K562 (cell line): ENCODE results near the gene ZMYND15. TPM values are rescaled to one million over a fixed set of nuclear protein-coding genes. Genes with fewer than 3 reads are reported as not detected.

ENCODE experiments used
- ATAC-seq: fragments of 200-7000 bp; cut with Tn5 transposase; 3 replicates; pipeline ENCODE4 v1.9.1; 2020; ENCODE audit warnings: moderate library complexity
- BruUV-seq: library from RNA; stranded (reverse); fragments of 400-500 nt; replicated peaks from 2 replicates; lab custom pipeline; 2021; lab: Mats Ljungman, UMichigan
- CTCF ChIA-PET: fragments of 300-600 bp; formaldehyde crosslinking; extraction: SDS; loops from one replicate; lab custom pipeline; 2021; ENCODE audit warnings: low intra/inter-chr PET ratio; lab: Yijun Ruan, JAX
- POLR2A ChIA-PET: fragments of 300-600, 350-650 bp; sonication (Branson Sonifier 250); formaldehyde crosslinking; extraction: SDS; loops from one replicate; lab custom pipeline; 2021; ENCODE audit warnings: antibody characterized with exemption, inconsistent platforms; lab: Yijun Ruan, JAX
- DNase-seq, 4 experiments: peaks; one replicate each; pipeline versions ENCODE4 v3.0.0 to v3.0.0-alpha.2; 2011 to 2018; ENCODE audit warnings: low spot score in 3 of 4, mixed read lengths in 3 of 4; ENCODE audit errors: extremely low read depth in 1 of 4
- FAIRE-seq: peaks from 2 replicates; lab custom pipeline; 2011; peaks lifted over from hg19 to GRCh38; lab: Jason Lieb, UNC
- H2AFZ ChIP-seq: 2 replicates; pipeline ENCODE4 v1.6.0; 2011; ENCODE audit warnings: low read depth, low read length, control low read depth, inconsistent platforms
- H3K27ac ChIP-seq: fragments of 200-600 bp; 3 replicates; pipeline ENCODE4 v1.8.0; 2011; ENCODE audit warnings: low read depth, mild to moderate bottlenecking, control low read depth, inconsistent platforms, low read length, moderate library complexity, mixed read lengths; ENCODE audit errors: extremely low read depth
- H3K27me3 ChIP-seq, 2 experiments: fragments of 300-600 bp in 1 of 2; 2 replicates in 1 of 2; 3 replicates in 1 of 2; pipeline versions ENCODE4 v1.6.0 to v1.8.0; 2011; ENCODE audit warnings: inconsistent platforms in 2 of 2, low read length in 2 of 2, mild to moderate bottlenecking in 1 of 2, mixed read lengths in 1 of 2, moderate library complexity in 1 of 2; ENCODE audit not compliant: control insufficient read depth in 2 of 2, insufficient read depth in 2 of 2
- H3K36me3 ChIP-seq: fragments of 300-600 bp; 3 replicates; pipeline ENCODE4 v1.8.0; 2011; ENCODE audit warnings: mild to moderate bottlenecking, low read length, inconsistent platforms; ENCODE audit not compliant: control insufficient read depth, insufficient read depth
- H3K4me1 ChIP-seq, 2 experiments: fragments of 200-600 bp in 1 of 2; replicated peaks in 1 of 2; 2 replicates in 1 of 2; 3 replicates in 1 of 2; pipeline versions ENCODE4 v1.5.1 to v1.8.0; 2011; ENCODE audit warnings: inconsistent platforms in 2 of 2, low read length in 2 of 2, mild to moderate bottlenecking in 1 of 2, mixed read lengths in 1 of 2, moderate library complexity in 1 of 2; ENCODE audit not compliant: control insufficient read depth in 2 of 2, insufficient read depth in 2 of 2
- H3K4me2 ChIP-seq: 2 replicates; pipeline ENCODE4 v1.6.1; 2011; ENCODE audit warnings: low read length, control low read depth, inconsistent platforms, mixed read lengths; ENCODE audit not compliant: insufficient read depth
- H3K4me3 ChIP-seq: fragments of 200-600 bp; sonication (generic), shearing (Covaris generic); 2 replicates; pipeline ENCODE4 v1.5.1; 2016; ENCODE audit warnings: control low read depth, inconsistent platforms
- H3K79me2 ChIP-seq: fragments of 200-600 bp; 3 replicates; pipeline ENCODE4 v1.8.0; 2011; ENCODE audit warnings: low read length, inconsistent platforms; ENCODE audit not compliant: control insufficient read depth, insufficient read depth
- H3K9ac ChIP-seq, 2 experiments: 2 replicates each; pipeline versions ENCODE4 v1.6.0 to v1.6.1; 2011; ENCODE audit warnings: low read depth in 2 of 2, low read length in 2 of 2, control low read depth in 1 of 2, inconsistent platforms in 1 of 2, mild to moderate bottlenecking in 1 of 2, mixed read lengths in 1 of 2; ENCODE audit not compliant: insufficient read depth in 1 of 2
- H3K9me1 ChIP-seq: one replicate; pipeline ENCODE4 v1.6.0; 2011; ENCODE audit warnings: inconsistent platforms, mild to moderate bottlenecking, low read length, moderate library complexity; ENCODE audit not compliant: control insufficient read depth, insufficient read depth
- H3K9me3 ChIP-seq: replicated peaks from 2 replicates; pipeline ENCODE4 v1.5.1; 2011; ENCODE audit warnings: low read depth, low read length, inconsistent platforms; ENCODE audit not compliant: control insufficient read depth, insufficient read depth
- H4K20me1 ChIP-seq: replicated peaks from 2 replicates; pipeline ENCODE4 v1.6.1; 2011; ENCODE audit warnings: low read length, inconsistent platforms, mixed read lengths; ENCODE audit not compliant: control insufficient read depth, insufficient read depth
- SRSF3 ChIP-seq: fragments of 200-400 bp; formaldehyde crosslinking; IDR thresholded peaks from 2 replicates; pipeline ENCODE4 v1.6.1; 2016; ENCODE audit warnings: mild to moderate bottlenecking, low read length, moderate library complexity; ENCODE audit not compliant: insufficient read depth
- ZNF212 ChIP-seq: fragments of 450-650 bp; formaldehyde crosslinking; IDR thresholded peaks from 2 replicates; pipeline ENCODE4 v1.4.0; 2020; ENCODE audit warnings: mild to moderate bottlenecking
- WGBS: fragments of 100-300 bp; shearing (Covaris generic); methylation state at CpG from one replicate; pipeline ENCODE4 v1.1.6; 2016; ENCODE audit warnings: low coverage, mixed read lengths; ENCODE audit not compliant: insufficient coverage; ENCODE audit errors: missing lambda C conversion rate; 5-methylcytosine and 5-hydroxymethylcytosine counted together
- in situ Hi-C: fragments of 300-500 bp; cut with MboI; formaldehyde crosslinking; loops from 4 replicates; pipeline ENCODE4 v1.15.0; 2018; ENCODE audit warnings: inconsistent platforms, mixed read lengths
- intact Hi-C: fragments of 100-400 bp; cut with micrococcal nuclease; formaldehyde crosslinking; loops from 2 replicates; pipeline ENCODE4 v1.14.2; 2022
- polyA plus RNA-seq, 8 experiments: library from polyadenylated mRNA; depleted of rRNA in 4 of 8; stranded (reverse) in 5 of 8; unstranded in 3 of 8; fragments of >200 nt; fragmentation: Nextera tagmentation in 2 of 8; fragmentation: Illumina TruSeq in 1 of 8; extraction: Ambion mirVana in 2 of 8; extraction: Trizol in 1 of 8; gene quantifications; 2 replicates each; pipeline versions ENCODE4 v1.2.1 to v1.2.3, GENCODE V29; 2011 to 2014; ENCODE audit warnings: inconsistent platforms in 1 of 8, missing spikeins in 1 of 8
- total RNA-seq, 7 experiments: library from RNA; depleted of rRNA in 6 of 7; stranded (reverse); fragments of >200 nt in 6 of 7; fragmentation: Illumina TruSeq in 2 of 7; extraction: Trizol in 2 of 7; gene quantifications; 2 replicates each; pipeline versions ENCODE4 v1.2.1 to v1.2.3, GENCODE V29; 2011 to 2021; ENCODE audit warnings: low replicate concordance in 1 of 7

The ZMYND15 gene
- total and polyA plus RNA-seq, 9 of the 15 experiments (the other 6 are each of a cell fraction or from before 2014, with no cell fraction given) = 0.09 TPM; not detected in 8

- POLR2A ChIA-PET = interaction anchor here (0.8 kb wide), 1 partner anchor 9 kb away, joined by 3 read pairs; no protein-coding TSS in a partner anchor
- TF ChIP-seq ZNF212 = no peak
These were observed 38.5 kb upstream of the ZMYND15 start for GRCh38 chr17:4701116-4701515.

GRCh38 chr17:4703330-4703691 is 36.3 kb upstream of the ZMYND15 start:
- no TSS peak for BruUV-seq
- 1% methylated on average over 15 of the region's 15 CpGs for WGBS
- no peak for FAIRE-seq
- Histone ChIP-seq H3K27ac (peak overlapping the region; percentile 86), H4K20me1 (0 out of 2 replicates have a peak, but pooled peaks cover 5% of the 10 kb centered on the region), H3K9ac (peak overlapping the region; percentile 84 to 99), H3K4me2 (peak overlapping the region; percentile 87), H2AFZ (peak overlapping the region; percentile 95), H3K4me1 (peaks cover 5 to 12% of the 10 kb centered on the region in 2 experiments; a peak in 3 of 5 replicates), H3K9me1 (peaks cover 4% of the 10 kb centered on the region), H3K4me3 (peak overlapping the region; percentile 100), H3K27me3 (no peaks in the 10 kb centered on the region), H3K9me3 (no peaks in the 10 kb centered on the region), H3K36me3 (peaks cover 21% of the 10 kb centered on the region; the same call in 2 of the 3 replicates), H3K79me2 (peaks cover 60% of the 10 kb centered on the region)
- ChIA-PET CTCF (no interaction called here), POLR2A (interaction anchor here (0.6 to 1.4 kb wide), 5 partner anchors 13 to 86 kb away, joined by 3 to 5 read pairs (median 3); no protein-coding TSS in a partner anchor)
- no peak for DNase-seq
- TF ChIP-seq SRSF3 = no peak
- in situ Hi-C loops (no loop called here), intact Hi-C loops (loop anchor here (10.0 kb wide), 1 partner anchor 139 kb away; the partner anchor contains the start of gene GGT6)
- no peak for ATAC-seq

More at GRCh38 chr17:4701116-4701515, 38.5 kb upstream of the ZMYND15 start:
- 89% methylated on average over 1 of the region's 1 CpG for WGBS
- CTCF ChIA-PET = interaction anchor here (0.7 kb wide), 1 partner anchor 271 kb away, joined by 3 read pairs; no protein-coding TSS in a partner anchor
- no peak overlapping the region for H2AFZ ChIP-seq
- no peak overlapping the region for H3K27ac ChIP-seq
- peaks cover 5 to 12% of the 10 kb centered on the region in 2 experiments; a peak in 3 of 5 replicates for H3K4me1 ChIP-seq
- in situ Hi-C loops (no loop called here), intact Hi-C loops (loop anchor here (10.0 kb wide), 1 partner anchor 136 kb away; the partner anchor contains the start of gene GGT6)
- H3K9me3 ChIP-seq = no peaks in the 10 kb centered on the region
- H3K27me3 ChIP-seq = no peaks in the 10 kb centered on the region
- no peak overlapping the region for H3K4me2 ChIP-seq
- H3K9me1 ChIP-seq = peaks cover 4% of the 10 kb centered on the region
- no peak for DNase-seq
- H3K79me2 ChIP-seq = peaks cover 80% of the 10 kb centered on the region
- peaks cover 40% of the 10 kb centered on the region for H3K36me3 ChIP-seq
- H4K20me1 ChIP-seq = 0 out of 2 replicates have a peak, but pooled peaks cover 5% of the 10 kb centered on the region
- no peak for FAIRE-seq
- no peak overlapping the region for H3K4me3 ChIP-seq
- no TSS peak for BruUV-seq
- no peak for ATAC-seq
- no peak overlapping the region for H3K9ac ChIP-seq
